RWPE1 (cell line): ENCODE results near the gene AGK.
"Not testable (repeated sequence)": the region's sequence is repeated elsewhere in the genome, so short reads cannot be mapped to it uniquely, and the experiment has no call there.

Experiments used
- CTCF ChIA-PET: fragments of 350-600 bp; sonication (Branson Sonifier 250); formaldehyde crosslinking; extraction: SDS; loops from one replicate; lab custom pipeline; 2021; lab: Yijun Ruan, JAX
- POLR2A ChIA-PET: fragments of 400-600 bp; formaldehyde crosslinking; extraction: SDS; loops from one replicate; lab custom pipeline; 2020; ENCODE audit warnings: antibody characterized with exemption; ENCODE audit not compliant: low non-redundant PET; lab: Yijun Ruan, JAX
- DNase-seq: peaks from one replicate; pipeline ENCODE4 v3.0.0; 2012; ENCODE audit warnings: low spot score
- H3K27ac ChIP-seq: fragments of 450-650 bp; 2 replicates; pipeline ENCODE4 v1.5.1; 2017
- CTCF ChIP-seq: fragments of 450-650 bp; conservative IDR thresholded peaks from 2 replicates; pipeline ENCODE4 v1.5.1; 2017; ENCODE audit warnings: low read depth, mild to moderate bottlenecking

Gene AGK

GRCh38 chr7:141686670-141687069, 135.5 kb downstream of the AGK start:
- POLR2A ChIA-PET, result no interaction called here
- CTCF ChIA-PET, result interaction anchor here (0.5 kb wide), 1 partner anchor 402 kb away, joined by 3 read pairs; no protein-coding TSS in a partner anchor

GRCh38 chr7:141688043-141688442, 136.8 kb downstream of the AGK start:
- H3K27ac ChIP-seq, result no peak overlapping the region
- ChIA-PET POLR2A (no interaction called here), CTCF (no interaction called here)
- no peak for TF ChIP-seq CTCF
- no peak for DNase-seq

More at GRCh38 chr7:141686670-141687069, 135.5 kb downstream of the AGK start:
- DNase-seq, result no peak
- no peak overlapping the region for H3K27ac ChIP-seq
- TF ChIP-seq CTCF, result no peak

GRCh38 chr7:141689072-141689825, 138.0 kb downstream of the AGK start:
- CTCF ChIA-PET, result not testable (repeated sequence)

GRCh38 chr7:141691540-141691939, 140.3 kb downstream of the AGK start:
- DNase-seq, result no peak
- no peak for TF ChIP-seq CTCF
- POLR2A ChIA-PET, result no interaction called here
- no peak overlapping the region for H3K27ac ChIP-seq
- CTCF ChIA-PET, result no interaction called here

More at GRCh38 chr7:141689072-141689825, 138.0 kb downstream of the AGK start:
- DNase-seq, POLR2A ChIA-PET, H3K27ac ChIP-seq: not testable (repeated sequence)

- no peak for DNase-seq
- TF ChIP-seq CTCF, result no peak
- POLR2A ChIA-PET, result no interaction called here
- H3K27ac ChIP-seq, result no peak overlapping the region
- CTCF ChIA-PET, result no interaction called here
Observed at GRCh38 chr7:141691961-141692360, 140.8 kb downstream of the AGK start.

GRCh38 chr7:141693082-141693481, 141.9 kb downstream of the AGK start:
- no peak for DNase-seq
- no peak overlapping the region for H3K27ac ChIP-seq
- POLR2A ChIA-PET, result no interaction called here
- no peak for TF ChIP-seq CTCF
- CTCF ChIA-PET, result no interaction called here

GRCh38 chr7:141695803-141696289, 144.6 kb downstream of the AGK start:
- TF ChIP-seq CTCF, result no peak
- CTCF ChIA-PET, result no interaction called here
- POLR2A ChIA-PET, result no interaction called here
- H3K27ac ChIP-seq, result no peak overlapping the region
- no peak for DNase-seq
